ENCODE results near the gene SYCP2.

Gene SYCP2

GRCh38 chr20:59835448-59836395 lies 97.7 kb downstream of the SYCP2 start:
- DNase-seq: no peak

GRCh38 chr20:59835057-59835447 lies 98.4 kb downstream of the SYCP2 start:
- no peak for DNase-seq

GRCh38 chr20:59832406-59833363 lies 100.8 kb downstream of the SYCP2 start:
- DNase-seq: no peak

- DNase-seq: no peak
These were observed 101.5 kb downstream of the SYCP2 start for GRCh38 chr20:59831916-59832270.

- DNase-seq: no peak
These were observed 102.2 kb downstream of the SYCP2 start for GRCh38 chr20:59831024-59831915.

DNA sequence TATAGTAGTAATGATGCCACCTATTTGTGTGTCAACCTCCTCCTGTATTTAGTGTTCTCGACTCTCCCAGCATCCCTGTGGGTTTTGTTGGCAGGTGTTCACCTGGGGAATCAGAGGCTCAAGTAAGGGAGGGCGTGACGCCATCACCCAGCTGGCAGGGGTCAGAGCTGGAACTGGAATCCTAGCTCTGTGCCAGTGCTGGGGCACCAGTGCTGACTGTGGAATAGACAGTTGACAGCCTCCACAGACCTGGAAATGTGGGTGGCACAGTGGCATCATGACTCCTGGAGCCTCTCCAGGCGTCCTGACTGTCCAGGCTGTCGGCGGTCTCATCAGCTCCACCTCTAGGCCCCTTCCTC lies 102.8 kb downstream of the SYCP2 start:
- DNase-seq: no peak

DNA sequence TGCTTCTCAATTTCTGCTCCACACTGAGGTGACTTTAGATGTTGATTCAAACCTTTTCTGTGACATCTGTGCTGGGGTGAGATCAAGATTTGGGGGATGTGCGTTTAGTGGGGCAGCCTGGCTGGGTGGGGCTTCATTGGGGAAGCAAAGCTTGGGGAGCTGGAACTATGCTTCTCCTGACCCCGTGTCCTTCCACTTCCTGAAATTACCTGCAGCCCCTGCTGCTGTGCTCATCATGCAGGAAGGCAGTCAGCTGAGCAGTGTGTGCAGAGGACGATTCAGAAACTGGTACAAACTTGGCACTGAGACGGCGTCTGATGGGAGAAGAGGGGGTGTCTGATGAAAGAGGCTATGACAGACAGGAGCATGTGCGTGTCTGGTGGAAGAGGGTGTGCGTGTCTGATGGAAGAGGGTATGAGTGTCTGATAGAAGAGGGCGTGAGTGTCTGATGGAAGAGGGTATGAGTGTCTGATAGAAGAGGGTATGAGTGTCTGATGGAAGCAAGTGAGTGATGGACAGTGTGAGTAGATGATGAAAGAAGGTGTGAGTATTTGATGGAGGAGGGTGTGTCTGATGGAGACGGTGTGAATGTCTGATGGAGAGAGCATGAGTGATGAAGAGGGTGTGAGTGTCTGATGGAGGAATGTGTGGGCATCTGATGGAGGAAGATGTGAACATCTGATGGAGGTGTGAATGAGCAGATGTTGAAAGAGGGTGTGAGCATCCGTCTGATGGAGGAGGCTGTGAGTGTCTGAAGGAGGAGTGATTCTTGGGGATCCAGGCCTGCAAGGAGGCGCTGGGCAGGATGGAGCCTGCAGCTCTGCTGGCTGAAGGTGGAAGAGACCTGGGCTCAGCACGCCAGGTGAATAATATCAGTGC lies 103.4 kb downstream of the SYCP2 start:
- DNase-seq: no peak

GRCh38 chr20:59829054-59829785 lies 104.2 kb downstream of the SYCP2 start:
- DNase-seq: no peak

DNA sequence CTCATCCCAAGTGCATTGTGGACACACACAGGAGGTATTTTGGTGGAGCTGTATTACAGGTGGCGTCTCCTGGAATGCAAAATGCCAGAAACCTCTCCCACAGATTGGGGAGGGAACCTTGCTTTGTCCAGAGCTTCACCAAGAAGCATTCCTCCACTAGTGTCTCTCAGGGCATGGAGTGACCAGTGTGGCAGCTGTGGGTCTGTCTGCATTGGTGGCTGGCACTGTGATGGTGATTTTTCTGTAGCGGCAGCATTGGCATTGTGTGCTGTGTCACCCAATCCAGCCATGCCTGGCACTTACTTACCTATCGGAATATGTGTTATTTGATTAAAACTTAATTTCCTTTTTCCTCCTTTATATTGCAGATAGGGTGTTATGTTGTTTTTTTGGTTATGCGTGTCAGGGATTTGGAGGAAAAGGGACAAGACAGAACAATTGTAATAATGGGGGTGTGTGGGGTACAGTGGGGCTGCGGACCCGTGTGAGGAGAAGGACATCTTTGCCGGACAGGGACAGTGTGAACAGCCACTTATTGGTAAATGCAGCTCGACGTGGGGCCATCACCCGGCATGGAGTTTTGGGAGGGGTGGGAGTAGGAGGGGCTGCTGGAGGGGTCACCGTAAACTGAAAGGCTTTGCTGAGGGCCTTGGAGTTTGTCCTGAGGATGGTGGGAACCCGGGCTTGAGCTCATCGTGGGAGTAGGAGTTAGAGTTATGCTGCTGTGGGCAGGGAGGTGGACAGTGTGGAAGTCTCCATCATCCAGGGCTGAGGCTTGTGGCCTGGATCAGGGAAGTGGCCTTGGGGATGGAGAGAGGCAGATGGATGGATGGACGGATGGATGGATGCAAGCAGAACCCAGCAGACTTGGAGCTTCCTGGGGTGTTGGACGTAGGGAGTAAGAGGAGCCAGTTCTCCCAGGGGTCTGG lies 105.0 kb downstream of the SYCP2 start:
- no peak for DNase-seq

DNA sequence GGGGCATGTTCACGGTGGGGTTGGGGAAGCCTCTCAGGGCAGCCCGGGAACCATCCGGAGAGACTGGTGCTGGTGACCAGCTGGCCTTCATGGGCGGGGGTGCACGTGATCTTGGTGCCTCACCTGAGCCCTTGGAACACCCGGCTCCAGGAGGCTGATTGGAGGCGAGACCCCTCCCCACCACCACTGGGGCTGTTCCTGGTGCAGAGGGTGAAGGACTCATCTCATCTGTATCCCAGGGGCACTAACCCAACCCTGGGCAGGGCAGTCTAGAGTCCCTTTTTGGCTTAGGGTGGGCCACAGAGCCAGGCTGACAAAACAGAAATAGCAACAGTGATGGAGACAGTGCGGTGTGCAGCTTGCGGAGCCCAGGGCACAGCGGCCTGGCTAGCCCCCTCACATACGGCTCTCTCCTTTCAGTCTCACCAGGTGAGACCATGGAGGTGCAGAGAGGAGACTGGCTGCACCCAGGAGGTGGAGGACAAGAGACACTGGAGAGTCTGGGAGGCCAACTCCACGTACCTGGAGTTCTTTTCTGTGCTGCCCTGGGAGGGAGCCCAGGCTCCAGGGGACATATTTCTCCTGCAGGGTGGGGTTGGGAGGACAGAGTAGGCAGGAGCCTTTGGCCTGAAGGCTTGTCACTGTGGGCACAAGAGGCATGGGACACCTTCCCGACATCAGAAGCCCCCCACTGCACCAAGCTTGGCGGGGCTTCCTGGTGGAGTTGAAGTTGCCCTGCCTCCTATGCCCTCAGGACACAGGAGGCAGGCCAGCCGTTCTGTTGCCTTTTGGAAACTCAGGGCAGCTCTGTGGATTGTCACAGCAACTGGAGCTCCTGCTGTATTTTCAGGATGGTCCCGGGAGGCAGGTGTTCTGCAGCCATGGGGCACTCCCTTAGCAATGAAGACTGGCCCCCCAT lies 106.0 kb downstream of the SYCP2 start:
- no peak for DNase-seq

- DNase-seq: no peak
These were observed 107.3 kb downstream of the SYCP2 start for GRCh38 chr20:59825944-59826759.

DNA sequence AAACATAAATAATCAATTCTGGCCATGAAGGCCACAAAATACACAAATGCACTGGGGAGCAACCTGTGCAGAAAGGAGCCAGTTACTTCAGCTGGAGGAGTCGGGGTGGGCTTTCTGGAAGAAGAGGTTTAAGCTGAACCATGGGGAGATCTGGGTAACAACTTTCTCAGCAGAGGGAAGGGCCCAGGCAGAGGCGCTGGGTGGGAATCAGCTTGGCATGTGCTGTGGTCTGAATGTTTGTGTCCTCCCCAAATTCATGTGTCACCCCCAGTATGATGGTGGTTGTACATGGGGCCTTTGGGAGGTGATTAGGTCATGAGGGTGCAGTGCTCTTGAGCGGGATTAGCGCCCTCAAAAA lies 107.9 kb downstream of the SYCP2 start:
- no peak for DNase-seq

- no peak for DNase-seq
These were observed 108.5 kb downstream of the SYCP2 start for GRCh38 chr20:59824711-59825562.

- no peak for DNase-seq
These were observed 109.8 kb downstream of the SYCP2 start for GRCh38 chr20:59823491-59824259.

GRCh38 chr20:59823030-59823423 lies 110.4 kb downstream of the SYCP2 start:
- DNase-seq: no peak

All from T-helper 1 cell (primary cell).